HepG2 (cell line): ENCODE measurements around the gene WDR62. TPM values are rescaled to one million over a fixed set of nuclear protein-coding genes. Genes with fewer than 3 reads are reported as not detected.

Experiments
- ATF7-NPFF ChIP-seq: sonication (generic); formaldehyde crosslinking; IDR thresholded peaks from 2 replicates; pipeline ENCODE4 v1.8.1; 2023; ENCODE audit warnings: mild to moderate bottlenecking, low read depth, missing genetic modification reagents, moderate library complexity
- BORCS8-MEF2B ChIP-seq: sonication (generic); formaldehyde crosslinking; IDR thresholded peaks from 2 replicates; pipeline ENCODE4 v1.8.0; 2022; ENCODE audit warnings: mild to moderate bottlenecking, missing genetic modification reagents
- CBX1 ChIP-seq: IDR thresholded peaks from one replicate; pipeline ENCODE4 v1.6.1; 2016; ENCODE audit warnings: antibody characterized with exemption, low read depth
- HDAC1 ChIP-seq: sonication (generic); formaldehyde crosslinking; IDR thresholded peaks from 2 replicates; pipeline ENCODE4 v1.5.1; 2020; ENCODE audit warnings: mild to moderate bottlenecking, missing genetic modification reagents
- HIVEP1 ChIP-seq: sonication (generic); formaldehyde crosslinking; IDR thresholded peaks from 2 replicates; pipeline ENCODE4 v1.4.0; 2020; ENCODE audit warnings: mild to moderate bottlenecking, missing genetic modification reagents
- RFXANK ChIP-seq: IDR thresholded peaks from 2 replicates; pipeline ENCODE4 v1.6.1; 2016
- THAP9 ChIP-seq: sonication (generic); formaldehyde crosslinking; IDR thresholded peaks from 2 replicates; pipeline ENCODE4; 2020; ENCODE audit warnings: missing genetic modification reagents, mild to moderate bottlenecking, borderline replicate concordance
- ZFP91 ChIP-seq: sonication (generic); formaldehyde crosslinking; IDR thresholded peaks from 2 replicates; pipeline ENCODE4 v1.9.0; 2022; ENCODE audit warnings: missing genetic modification reagents, mild to moderate bottlenecking, borderline replicate concordance
- ZNF772 ChIP-seq: sonication (generic); formaldehyde crosslinking; IDR thresholded peaks from 2 replicates; pipeline ENCODE4 v1.5.0; 2020; ENCODE audit warnings: mild to moderate bottlenecking, missing genetic modification reagents
- ZSCAN20 ChIP-seq: sonication (generic); formaldehyde crosslinking; IDR thresholded peaks from 2 replicates; pipeline ENCODE4 v1.4.0; 2020; ENCODE audit warnings: missing genetic modification reagents, mild to moderate bottlenecking, borderline replicate concordance
- polyA plus RNA-seq, 8 experiments: library from polyadenylated mRNA; depleted of rRNA in 3 of 8; stranded (reverse) in 7 of 8; unstranded in 1 of 8; fragments of >200 nt; fragmentation: Illumina TruSeq in 4 of 8; extraction: Trizol in 4 of 8; gene quantifications; 2 replicates each; pipeline versions ENCODE4 v1.2.1 to v1.2.3, GENCODE V29; 2011 to 2016; ENCODE audit warnings: low read depth in 4 of 8, missing spikeins in 1 of 8, mixed read lengths in 1 of 8; ENCODE audit not compliant: insufficient read depth in 1 of 8
- total RNA-seq, 5 experiments: library from RNA; depleted of rRNA; stranded (reverse); fragments of >200 nt; fragmentation: Illumina TruSeq; extraction: Trizol; gene quantifications; 2 replicates each; pipeline ENCODE4 v1.2.3, GENCODE V29; 2016; ENCODE audit warnings: low read depth in 1 of 5
- TF ChIP-seq, protein P1 (sequence below), 2 experiments: sonication (generic) in 1 of 2; formaldehyde crosslinking in 1 of 2; IDR thresholded peaks; 2 replicates each; pipeline versions ENCODE4 v1.5.1 to v1.6.1; 2011 to 2020; ENCODE audit warnings: borderline replicate concordance in 1 of 2, low read depth in 1 of 2, low read length in 1 of 2, mild to moderate bottlenecking in 1 of 2, missing genetic modification reagents in 1 of 2, moderate library complexity in 1 of 2
- TF ChIP-seq, protein P2 (sequence below): sonication (generic); formaldehyde crosslinking; IDR thresholded peaks from 2 replicates; pipeline ENCODE4 v1.4.0; 2020; ENCODE audit warnings: missing genetic modification reagents
- TF ChIP-seq, protein P3 (sequence below): sonication (generic); formaldehyde crosslinking; IDR thresholded peaks from 2 replicates; pipeline ENCODE4 v1.4.0; 2020; ENCODE audit warnings: missing genetic modification reagents, borderline replicate concordance

Gene WDR62
- total and polyA plus RNA-seq, 2 of the 13 experiments (the other 11 are each of a cell fraction or from before 2014, with no cell fraction given) = 5.8 to 12.5 TPM

GRCh38 chr19:36054733-36055686, at the start of gene WDR62 (continued):
- 0 out of 2 replicates have a peak, but pooled peaks have one; percentile 6 for TF ChIP-seq BORCS8-MEF2B (CRISPR knock-in tag)
- TF ChIP-seq ZFP91 (CRISPR knock-in tag) = peak; percentile 51; the same call in 1 of the 2 replicates
- peak; percentile 11; the same call in 1 of the 2 replicates for TF ChIP-seq HIVEP1 (CRISPR knock-in tag)
- 0 out of 2 replicates have a peak, but pooled peaks have one; percentile 25 for TF ChIP-seq ZSCAN20
- TF ChIP-seq, protein P1, sequence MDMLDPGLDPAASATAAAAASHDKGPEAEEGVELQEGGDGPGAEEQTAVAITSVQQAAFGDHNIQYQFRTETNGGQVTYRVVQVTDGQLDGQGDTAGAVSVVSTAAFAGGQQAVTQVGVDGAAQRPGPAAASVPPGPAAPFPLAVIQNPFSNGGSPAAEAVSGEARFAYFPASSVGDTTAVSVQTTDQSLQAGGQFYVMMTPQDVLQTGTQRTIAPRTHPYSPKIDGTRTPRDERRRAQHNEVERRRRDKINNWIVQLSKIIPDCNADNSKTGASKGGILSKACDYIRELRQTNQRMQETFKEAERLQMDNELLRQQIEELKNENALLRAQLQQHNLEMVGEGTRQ (IDR thresholded peaks at IDR 0.05; ENCODE audit: low read depth, low read length) = no peak
- TF ChIP-seq, protein P1 (CRISPR knock-in tag; IDR thresholded peaks at IDR 0.05; ENCODE audit: borderline replicate concordance) = no peak
- TF ChIP-seq ATF7-NPFF (CRISPR knock-in tag) = peak; percentile 42
- TF ChIP-seq ZNF772 = 0 out of 2 replicates have a peak, but pooled peaks have one; percentile 14
- peak; percentile 62; the same call in 1 of the 2 replicates for TF ChIP-seq THAP9 (CRISPR knock-in tag)
- TF ChIP-seq CBX1 = peak; percentile 37
- peak; percentile 94 for TF ChIP-seq HDAC1 (CRISPR knock-in tag)
- TF ChIP-seq, protein P2, sequence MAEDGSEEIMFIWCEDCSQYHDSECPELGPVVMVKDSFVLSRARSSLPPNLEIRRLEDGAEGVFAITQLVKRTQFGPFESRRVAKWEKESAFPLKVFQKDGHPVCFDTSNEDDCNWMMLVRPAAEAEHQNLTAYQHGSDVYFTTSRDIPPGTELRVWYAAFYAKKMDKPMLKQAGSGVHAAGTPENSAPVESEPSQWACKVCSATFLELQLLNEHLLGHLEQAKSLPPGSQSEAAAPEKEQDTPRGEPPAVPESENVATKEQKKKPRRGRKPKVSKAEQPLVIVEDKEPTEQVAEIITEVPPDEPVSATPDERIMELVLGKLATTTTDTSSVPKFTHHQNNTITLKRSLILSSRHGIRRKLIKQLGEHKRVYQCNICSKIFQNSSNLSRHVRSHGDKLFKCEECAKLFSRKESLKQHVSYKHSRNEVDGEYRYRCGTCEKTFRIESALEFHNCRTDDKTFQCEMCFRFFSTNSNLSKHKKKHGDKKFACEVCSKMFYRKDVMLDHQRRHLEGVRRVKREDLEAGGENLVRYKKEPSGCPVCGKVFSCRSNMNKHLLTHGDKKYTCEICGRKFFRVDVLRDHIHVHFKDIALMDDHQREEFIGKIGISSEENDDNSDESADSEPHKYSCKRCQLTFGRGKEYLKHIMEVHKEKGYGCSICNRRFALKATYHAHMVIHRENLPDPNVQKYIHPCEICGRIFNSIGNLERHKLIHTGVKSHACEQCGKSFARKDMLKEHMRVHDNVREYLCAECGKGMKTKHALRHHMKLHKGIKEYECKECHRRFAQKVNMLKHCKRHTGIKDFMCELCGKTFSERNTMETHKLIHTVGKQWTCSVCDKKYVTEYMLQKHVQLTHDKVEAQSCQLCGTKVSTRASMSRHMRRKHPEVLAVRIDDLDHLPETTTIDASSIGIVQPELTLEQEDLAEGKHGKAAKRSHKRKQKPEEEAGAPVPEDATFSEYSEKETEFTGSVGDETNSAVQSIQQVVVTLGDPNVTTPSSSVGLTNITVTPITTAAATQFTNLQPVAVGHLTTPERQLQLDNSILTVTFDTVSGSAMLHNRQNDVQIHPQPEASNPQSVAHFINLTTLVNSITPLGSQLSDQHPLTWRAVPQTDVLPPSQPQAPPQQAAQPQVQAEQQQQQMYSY (CRISPR knock-in tag) = no peak
- TF ChIP-seq RFXANK (CRISPR knock-in tag) = 0 out of 2 replicates have a peak, but pooled peaks have one; percentile 11
- TF ChIP-seq, protein P3, sequence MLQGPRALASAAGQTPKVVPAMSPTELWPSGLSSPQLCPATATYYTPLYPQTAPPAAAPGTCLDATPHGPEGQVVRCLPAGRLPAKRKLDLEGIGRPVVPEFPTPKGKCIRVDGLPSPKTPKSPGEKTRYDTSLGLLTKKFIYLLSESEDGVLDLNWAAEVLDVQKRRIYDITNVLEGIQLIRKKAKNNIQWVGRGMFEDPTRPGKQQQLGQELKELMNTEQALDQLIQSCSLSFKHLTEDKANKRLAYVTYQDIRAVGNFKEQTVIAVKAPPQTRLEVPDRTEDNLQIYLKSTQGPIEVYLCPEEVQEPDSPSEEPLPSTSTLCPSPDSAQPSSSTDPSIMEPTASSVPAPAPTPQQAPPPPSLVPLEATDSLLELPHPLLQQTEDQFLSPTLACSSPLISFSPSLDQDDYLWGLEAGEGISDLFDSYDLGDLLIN (CRISPR knock-in tag) = peak; percentile 89; the same call in 1 of the 2 replicates
